ENCODE measurements around the gene PPP3CA.

The PPP3CA gene

GRCh38 chr4:101288365-101289145, 58.8 kb downstream of the PPP3CA start:
- DNase-seq (ENCODE audit: low spot score): no peak

GRCh38 chr4:101287324-101287723, 60.0 kb downstream of the PPP3CA start:
- no peak for DNase-seq (ENCODE audit: low spot score)

- DNase-seq (ENCODE audit: low spot score): no peak
These were observed 60.7 kb downstream of the PPP3CA start for GRCh38 chr4:101286663-101287062.

DNA sequence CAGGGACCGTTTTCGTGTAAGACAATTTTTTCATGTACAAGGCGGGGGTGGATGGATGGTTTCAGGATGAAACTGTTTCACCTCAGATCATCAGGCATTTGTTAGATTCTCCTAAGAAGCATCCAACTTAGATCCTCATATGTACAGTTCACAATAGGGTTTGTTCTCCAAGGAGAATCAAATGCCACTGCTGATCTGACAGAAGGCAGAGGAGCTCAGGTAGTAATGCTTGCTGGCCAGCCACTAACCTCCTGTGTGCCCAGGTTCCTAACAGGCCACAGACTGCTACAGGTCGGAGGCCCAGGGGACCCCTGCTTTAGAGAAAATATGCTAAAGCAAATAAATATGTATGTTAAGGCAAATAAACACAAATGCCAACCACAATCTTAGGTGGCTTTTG, 61.3 kb downstream of the PPP3CA start:
- DNase-seq (ENCODE audit: low spot score): no peak

- no peak for DNase-seq (ENCODE audit: low spot score)
These were observed 62.8 kb downstream of the PPP3CA start for GRCh38 chr4:101284546-101284945.

DNA sequence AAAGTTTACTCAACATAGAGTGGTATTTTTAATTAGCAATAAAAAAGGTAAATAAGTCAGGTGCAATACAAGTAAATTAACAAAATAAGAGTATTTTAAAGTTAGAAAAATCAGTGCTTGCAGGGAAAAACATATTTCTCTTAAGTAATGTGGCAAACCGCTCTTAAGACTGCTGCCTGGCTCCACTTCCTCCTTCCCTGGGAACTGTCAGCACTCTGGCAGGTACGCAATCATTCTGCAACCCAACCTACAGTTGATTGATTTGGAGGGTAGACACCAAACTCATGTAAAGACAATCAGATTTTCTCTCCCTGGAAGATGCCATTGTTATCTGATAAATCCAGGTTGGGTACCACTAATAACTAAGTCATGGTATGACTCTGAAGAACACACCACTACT, 63.9 kb downstream of the PPP3CA start:
- DNase-seq (ENCODE audit: low spot score): no peak

DNA sequence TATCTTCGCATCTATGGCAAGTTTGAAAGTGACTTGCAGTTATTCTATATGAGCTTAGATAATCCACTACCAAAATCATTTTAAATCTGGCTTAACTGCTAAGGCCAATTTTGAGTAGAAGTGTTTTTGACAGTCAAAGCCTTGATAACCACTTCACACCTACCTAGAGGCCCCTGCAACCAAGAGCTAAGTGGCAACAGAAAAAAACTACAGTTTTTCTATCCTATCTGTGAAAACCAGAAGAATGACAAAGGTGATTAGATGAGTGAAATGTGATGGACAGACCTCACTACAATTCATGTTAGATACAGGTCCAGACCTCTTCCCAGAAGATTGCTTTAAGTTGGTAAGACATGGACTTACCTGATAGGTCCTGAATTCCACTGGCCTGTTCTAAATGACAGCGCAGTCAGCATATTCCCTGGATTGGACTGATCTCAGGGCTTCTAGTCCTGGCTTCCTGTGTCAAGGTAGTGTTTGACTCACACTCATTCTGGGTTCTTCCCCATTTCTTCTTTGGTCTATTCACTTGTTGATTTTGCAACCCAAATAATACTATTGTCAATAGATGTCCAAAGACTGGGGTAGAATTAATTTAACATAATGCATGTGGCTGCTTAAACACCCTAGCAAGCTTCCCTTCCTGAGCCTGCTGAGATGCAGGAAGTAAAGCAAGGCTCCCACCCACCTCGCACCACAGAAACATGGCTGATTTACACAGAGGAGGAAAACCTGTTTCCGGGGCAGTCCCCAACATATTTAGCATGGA, 65.1 kb downstream of the PPP3CA start:
- DNase-seq (ENCODE audit: low spot score): no peak

DNA sequence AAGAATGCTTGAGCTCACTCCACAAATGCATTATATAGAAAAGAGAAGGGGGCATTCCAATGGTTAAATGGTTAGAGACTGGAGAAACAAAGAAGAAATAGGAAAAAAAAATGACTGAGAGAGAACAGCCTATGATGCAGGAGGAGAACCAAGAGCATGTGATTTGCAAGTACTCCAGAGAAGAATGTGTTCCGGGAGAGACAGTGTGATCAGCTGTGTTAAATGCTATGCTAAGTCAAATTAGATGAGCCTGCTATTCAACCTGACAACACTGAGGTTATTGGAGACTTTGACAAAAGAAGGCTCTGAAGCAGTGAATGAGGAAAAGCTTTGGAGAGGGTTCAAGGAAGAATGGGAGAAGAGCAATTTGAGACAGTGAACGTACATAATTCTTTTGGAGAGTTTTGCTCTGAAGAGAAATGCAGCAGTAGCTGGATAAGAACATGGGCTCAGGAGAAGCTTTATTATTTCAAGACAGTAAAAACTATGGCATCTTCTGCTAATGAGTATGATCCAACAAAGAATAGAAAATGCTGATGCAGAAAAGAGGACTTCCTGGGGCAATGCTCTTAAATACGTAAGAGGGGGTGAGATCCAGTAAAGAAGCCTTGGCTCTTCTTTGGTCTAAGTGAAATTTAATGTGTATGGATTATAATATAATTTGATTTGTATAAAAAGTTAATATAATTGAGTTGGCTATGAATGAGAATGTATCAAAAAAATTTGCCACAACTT, 66.3 kb downstream of the PPP3CA start:
- no peak for DNase-seq (ENCODE audit: low spot score)

GRCh38 chr4:101279377-101279871, 67.9 kb downstream of the PPP3CA start:
- DNase-seq (ENCODE audit: low spot score): no peak

DNA sequence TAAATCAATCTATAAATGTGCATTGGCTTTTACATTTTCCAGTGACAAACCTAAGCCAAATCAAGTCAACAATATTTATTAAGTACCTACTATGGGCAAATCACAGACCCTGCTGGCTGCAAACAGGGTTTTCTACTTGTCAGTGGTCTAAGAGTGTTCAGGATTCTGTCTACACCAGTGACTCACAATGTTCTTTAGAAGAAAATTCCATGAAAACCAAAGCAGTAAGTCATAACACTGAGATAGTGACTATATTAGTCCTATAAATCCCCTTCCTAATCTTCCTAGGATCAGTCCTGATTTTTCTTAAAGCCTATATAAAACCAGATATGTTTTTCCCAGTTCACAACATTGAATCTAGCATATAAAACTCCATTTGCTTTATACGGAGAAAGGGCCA, 69.7 kb downstream of the PPP3CA start:
- no peak for DNase-seq (ENCODE audit: low spot score)

- no peak for DNase-seq (ENCODE audit: low spot score)
These were observed 70.7 kb downstream of the PPP3CA start for GRCh38 chr4:101276661-101277060.

DNA sequence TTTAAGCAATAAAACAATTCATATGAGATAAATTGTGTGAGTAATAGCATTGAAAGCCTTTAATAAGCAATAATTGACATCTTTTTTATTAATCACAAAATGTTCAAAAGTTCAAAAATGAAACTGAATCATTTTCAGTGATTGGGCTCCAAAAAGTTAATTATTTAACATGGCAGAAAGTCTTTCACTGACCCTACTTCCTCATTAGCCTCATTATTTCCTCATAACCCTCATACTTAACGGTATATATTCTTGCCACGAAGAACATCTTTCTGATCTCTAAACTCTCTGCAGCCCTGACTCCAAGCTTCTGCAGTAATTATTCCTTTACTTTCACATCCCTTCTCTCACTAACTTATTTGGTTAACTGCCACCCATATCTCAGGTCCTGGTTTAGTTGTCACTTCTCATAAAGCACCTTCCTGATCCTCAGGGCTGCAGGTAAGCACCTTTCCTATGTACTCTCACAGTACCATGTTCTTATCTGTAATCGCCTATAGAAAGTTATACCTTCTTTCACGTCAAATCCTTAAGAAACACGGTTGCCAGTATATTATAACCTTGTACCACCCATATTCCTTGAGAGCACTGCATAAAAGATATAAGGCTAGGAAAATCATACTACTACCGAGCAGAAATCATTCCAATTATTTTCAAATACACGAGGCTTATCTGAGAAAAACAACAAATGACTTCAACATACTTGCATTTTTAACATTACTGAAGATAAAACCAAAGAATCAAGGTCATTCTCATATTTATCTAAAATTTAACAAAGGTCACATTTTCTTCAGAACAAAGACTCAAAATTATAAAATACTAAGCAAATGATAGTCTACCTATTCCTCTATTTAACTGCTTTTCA, 72.2 kb downstream of the PPP3CA start:
- no peak for DNase-seq (ENCODE audit: low spot score)

DNA sequence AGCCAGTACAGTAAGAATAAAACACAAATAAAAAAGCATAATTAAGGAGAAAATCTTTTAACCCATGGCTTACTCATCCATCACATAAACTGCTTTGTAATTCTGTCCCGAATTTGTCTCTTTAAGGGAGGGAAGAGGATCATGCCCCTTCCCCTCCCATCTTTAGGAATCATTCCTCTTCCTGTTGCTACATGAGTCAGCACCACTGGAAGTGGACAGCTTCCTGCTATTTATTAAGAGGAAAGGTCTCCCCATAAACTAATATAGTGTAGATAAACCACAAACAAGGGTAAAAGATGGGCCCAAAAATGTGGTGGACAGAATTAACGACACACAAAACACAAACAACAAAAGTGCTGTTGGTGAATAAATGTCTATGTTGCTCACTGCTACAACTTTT, 75.8 kb downstream of the PPP3CA start:
- no peak for DNase-seq (ENCODE audit: low spot score)

- DNase-seq (ENCODE audit: low spot score): no peak
These were observed 77.6 kb downstream of the PPP3CA start for GRCh38 chr4:101269682-101270081.

GRCh38 chr4:101265816-101266172, 81.5 kb downstream of the PPP3CA start:
- no peak for DNase-seq (ENCODE audit: low spot score)

DNA sequence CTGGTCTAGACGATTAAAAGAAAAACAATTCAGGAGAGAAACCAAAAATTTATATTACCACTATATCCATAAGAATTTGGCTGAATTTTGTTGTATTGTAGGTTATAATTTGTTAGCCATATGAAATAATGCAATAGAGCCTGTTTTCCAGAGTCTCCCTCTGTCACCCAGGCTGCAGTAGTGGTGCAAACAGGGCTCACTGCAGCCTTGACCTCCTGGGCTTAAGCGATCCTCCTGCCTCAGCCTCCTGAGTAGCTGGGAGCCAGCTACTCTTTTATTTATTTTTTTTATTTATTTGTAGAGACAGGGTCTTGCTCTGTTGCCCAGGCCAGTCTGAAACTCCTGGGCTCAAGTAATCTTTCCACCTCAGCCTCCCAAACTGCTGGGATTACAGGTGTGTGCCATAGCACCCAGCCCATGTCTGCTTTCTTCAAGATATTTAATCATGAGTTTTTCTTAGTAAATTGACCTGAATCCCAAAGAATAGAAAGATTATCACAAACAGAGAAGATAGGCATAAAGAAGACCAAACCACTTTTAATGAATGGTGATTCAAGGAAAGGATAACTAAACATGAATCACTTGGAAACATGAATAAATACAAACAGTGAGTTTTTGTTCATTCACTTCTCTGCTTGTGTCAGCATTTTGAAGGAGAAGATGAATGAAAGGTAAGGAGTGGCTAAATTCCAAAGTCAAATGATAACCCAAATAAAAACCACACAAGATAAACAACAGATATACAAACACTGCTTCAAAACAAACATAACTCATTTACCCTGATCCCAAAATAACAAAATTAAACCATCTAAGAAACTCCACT, 82.1 kb downstream of the PPP3CA start:
- DNase-seq (ENCODE audit: low spot score): no peak

- no peak for DNase-seq (ENCODE audit: low spot score)
These were observed 82.8 kb downstream of the PPP3CA start for GRCh38 chr4:101264512-101264911.

DNA sequence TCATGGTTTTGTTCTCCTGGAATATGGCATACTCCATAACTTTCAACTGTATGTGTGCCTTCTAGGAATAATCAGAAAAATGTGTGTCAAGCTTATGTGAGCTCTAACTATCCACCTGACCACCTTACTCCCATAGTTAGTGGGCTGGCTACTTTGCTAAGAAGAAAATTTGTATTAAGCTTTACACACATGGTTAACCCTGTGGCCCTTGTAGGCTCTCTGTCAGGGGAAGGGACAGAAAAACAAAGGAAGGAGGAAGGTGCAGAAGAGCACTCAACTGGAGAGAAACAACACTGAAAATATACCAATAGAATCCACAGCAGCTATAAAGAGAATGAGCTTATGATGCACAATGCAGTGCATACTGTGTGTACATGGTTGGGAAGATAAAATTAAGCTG, 84.6 kb downstream of the PPP3CA start:
- DNase-seq (ENCODE audit: low spot score): no peak

GRCh38 chr4:101259876-101260275, 87.5 kb downstream of the PPP3CA start:
- no peak for DNase-seq (ENCODE audit: low spot score)

- no peak for DNase-seq (ENCODE audit: low spot score)
These were observed 88.4 kb downstream of the PPP3CA start for GRCh38 chr4:101258883-101259282.

DNA sequence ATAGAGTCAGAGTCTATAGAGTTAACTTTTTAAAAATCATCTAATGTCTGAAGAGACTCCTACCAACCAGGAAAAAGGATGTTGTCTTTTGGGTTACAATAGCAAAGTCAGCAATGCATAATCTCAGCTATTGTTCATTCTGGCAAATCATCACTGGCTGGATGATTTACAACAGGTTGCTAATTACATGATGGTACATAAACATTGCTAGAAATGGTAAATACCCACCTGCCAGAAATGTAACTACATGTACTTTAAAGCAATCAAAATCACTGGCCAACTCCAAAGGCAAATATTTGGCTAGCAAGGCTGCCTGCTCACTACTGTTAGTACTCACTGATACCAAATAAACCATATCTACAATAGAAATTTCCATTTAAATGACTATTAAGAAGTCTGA, 91.1 kb downstream of the PPP3CA start:
- no peak for DNase-seq (ENCODE audit: low spot score)

Measured in hematopoietic multipotent progenitor cell treated with erythropoietin and hydrocortisone succinate and interleukin-3 and kit ligand, for 17 days (in vitro differentiated cells).